Panc1 (cell line): ENCODE results near the gene LRRFIP1. TPM values are rescaled to one million over a fixed set of nuclear protein-coding genes. Genes with fewer than 3 reads are reported as not detected.

Experiments used
- ATAC-seq: fragments of 200-7000 bp; cut with Tn5 transposase; 2 replicates; pipeline ENCODE4 v1.9.1; 2020; ENCODE audit warnings: mild to moderate bottlenecking, moderate library complexity
- BruUV-seq: library from RNA; stranded (reverse); fragments of 400-500 nt; replicated peaks from 2 replicates; lab custom pipeline; 2021; lab: Mats Ljungman, UMichigan
- CTCF ChIA-PET: fragments of 300-600 bp; sonication (Branson Sonifier 250); formaldehyde crosslinking; loops from one replicate; lab custom pipeline; 2022; ENCODE audit warnings: antibody characterized with exemption; lab: Charles Lee
- POLR2A ChIA-PET: fragments of 300-600 bp; sonication (Branson Sonifier 250); formaldehyde crosslinking; loops from one replicate; lab custom pipeline; 2022; ENCODE audit warnings: antibody characterized with exemption; lab: Charles Lee
- DNase-seq: peaks from one replicate; pipeline ENCODE4 v3.0.0-alpha.2; 2010; ENCODE audit warnings: low read depth, low spot score
- H3K27ac ChIP-seq: 2 replicates; pipeline ENCODE4 v1.5.1; 2011; ENCODE audit warnings: mild to moderate bottlenecking, low read length, inconsistent platforms
- H3K27me3 ChIP-seq: fragments of 200-500 bp; sonication (Bioruptor generic); 2 replicates; pipeline ENCODE4 v1.6.0; 2014; ENCODE audit warnings: low read length, inconsistent platforms; ENCODE audit not compliant: control insufficient read depth, insufficient read depth
- H3K36me3 ChIP-seq: fragments of 200-500 bp; sonication (Bioruptor generic); 2 replicates; pipeline ENCODE4 v1.5.1; 2014; ENCODE audit warnings: inconsistent platforms, mild to moderate bottlenecking, low read length, moderate library complexity; ENCODE audit not compliant: control insufficient read depth, insufficient read depth
- H3K4me1 ChIP-seq: 2 replicates; pipeline ENCODE4 v1.5.1; 2011; ENCODE audit warnings: inconsistent platforms, mild to moderate bottlenecking, low read length, moderate library complexity; ENCODE audit not compliant: control insufficient read depth, insufficient read depth
- H3K4me3 ChIP-seq, 2 experiments: 2 replicates each; pipeline ENCODE4 v1.5.1; 2011 to 2012; ENCODE audit warnings: low read depth in 2 of 2, low read length in 2 of 2, mild to moderate bottlenecking in 2 of 2, inconsistent platforms in 1 of 2, moderate library complexity in 1 of 2
- H3K9me3 ChIP-seq: fragments of 200-500 bp; sonication (Bioruptor generic); 2 replicates; pipeline ENCODE4 v1.5.1; 2014; ENCODE audit warnings: low read depth, mild to moderate bottlenecking, inconsistent platforms, low read length, moderate library complexity; ENCODE audit not compliant: control insufficient read depth, insufficient read depth
- CTCF ChIP-seq: fragments of 450-650 bp; IDR thresholded peaks from 2 replicates; pipeline ENCODE4 v1.5.1; 2017; ENCODE audit warnings: mild to moderate bottlenecking
- POLR2AphosphoS5 ChIP-seq: IDR thresholded peaks from 2 replicates; pipeline ENCODE4 v1.6.1; 2012; ENCODE audit warnings: mild to moderate bottlenecking, low read depth, low read length, moderate library complexity
- REST ChIP-seq, 2 experiments: IDR thresholded peaks; 2 replicates each; pipeline ENCODE4 v1.6.1; 2011 to 2012; ENCODE audit warnings: low read depth in 2 of 2, control low read depth in 1 of 2, low read length in 1 of 2, mild to moderate bottlenecking in 1 of 2, moderate library complexity in 1 of 2; ENCODE audit not compliant: insufficient read depth in 1 of 2
- SIN3A ChIP-seq: IDR thresholded peaks from 2 replicates; pipeline ENCODE4 v1.6.1; 2012; ENCODE audit warnings: low read depth, mild to moderate bottlenecking, low read length, moderate library complexity, borderline replicate concordance; ENCODE audit not compliant: insufficient read depth
- TCF7L2 ChIP-seq: IDR thresholded peaks from 2 replicates; pipeline ENCODE4 v1.6.1; 2011; ENCODE audit warnings: mild to moderate bottlenecking, low read depth, low read length, inconsistent platforms
- in situ Hi-C: cut with HindIII; loops from 2 replicates; pipeline ENCODE4 v1.10.0; 2016; ENCODE audit warnings: low sequenced_read_pairs, low pct_unique_long_range_greater_than_20kb
- intact Hi-C: fragments of 100-400 bp; cut with micrococcal nuclease; formaldehyde crosslinking; loops from one replicate; pipeline ENCODE4 v1.10.0; 2022; ENCODE audit not compliant: unreplicated experiment
- total RNA-seq: library from RNA; stranded (reverse); gene quantifications from one replicate; pipeline ENCODE4 v1.2.1, GENCODE V29; 2021; ENCODE audit not compliant: unreplicated experiment

Gene LRRFIP1
- total RNA-seq, 1 experiment from 2014 or later: 121 TPM

GRCh38 chr2:237592425-237592980 lies 34.9 kb upstream of the LRRFIP1 start:
- Histone ChIP-seq H3K4me3 (no peak overlapping the region), H3K27me3 (no peaks in the 10 kb centered on the region), H3K9me3 (no peaks in the 10 kb centered on the region), H3K4me1 (peaks cover 39% of the 10 kb centered on the region), H3K27ac (peak overlapping the region; percentile 69; the same call in 1 of the 2 replicates), H3K36me3 (no peaks in the 10 kb centered on the region; the same call in 1 of the 2 replicates)
- DNase-seq (no peak), ATAC-seq (no peak)
- in situ Hi-C loops: no loop called here
- BruUV-seq: no TSS peak
- TF ChIP-seq CTCF (no peak), TCF7L2 (no peak), SIN3A (no peak), REST (IDR thresholded peaks at IDR 0.05; ENCODE audit: insufficient read depth in 1 of 2, low read depth in 2 of 2, low read length in 1 of 2) (no peak), POLR2AphosphoS5 (no peak)
- intact Hi-C loops: loop anchor here (10.0 kb wide), 1 partner anchor 152 kb away; no protein-coding TSS in a partner anchor
- ChIA-PET POLR2A (no interaction called here), CTCF (interaction anchor here (0.5 to 1.3 kb wide), 4 partner anchors 8 to 778 kb away, joined by 3 read pairs; no protein-coding TSS in a partner anchor)

GRCh38 chr2:237593036-237593435 lies 34.4 kb upstream of the LRRFIP1 start:
- no peak overlapping the region for H3K4me3 ChIP-seq
- CTCF ChIA-PET: interaction anchor here (0.5 to 1.3 kb wide), 2 partner anchors 8 to 178 kb away, joined by 3 read pairs; no protein-coding TSS in a partner anchor
- no peaks in the 10 kb centered on the region for H3K9me3 ChIP-seq
- TF ChIP-seq CTCF (no peak), REST (IDR thresholded peaks at IDR 0.05; ENCODE audit: insufficient read depth in 1 of 2, low read depth in 2 of 2, low read length in 1 of 2) (no peak), POLR2AphosphoS5 (no peak), SIN3A (no peak), TCF7L2 (no peak)
- in situ Hi-C loops (no loop called here), intact Hi-C loops (loop anchor here (10.0 kb wide), 1 partner anchor 152 kb away; no protein-coding TSS in a partner anchor)
- H3K36me3 ChIP-seq: no peaks in the 10 kb centered on the region; the same call in 1 of the 2 replicates
- POLR2A ChIA-PET: no interaction called here
- DNase-seq (no peak), ATAC-seq (no peak)
- peak overlapping the region; percentile 69 for H3K27ac ChIP-seq
- BruUV-seq: no TSS peak
- peaks cover 39% of the 10 kb centered on the region for H3K4me1 ChIP-seq
- no peaks in the 10 kb centered on the region for H3K27me3 ChIP-seq
